Measurements from ENCODE around the gene ASXL1.
A peak's percentile ranks its signal among the peaks of the same experiment; 100 is the strongest.
"Not testable (repeated sequence)": the region's sequence is repeated elsewhere in the genome, so short reads cannot be mapped to it uniquely, and the experiment has no call there.

Gene ASXL1

GRCh38 chr20:32363492-32363891 lies 5.4 kb downstream of the ASXL1 start:
- no peak for DNase-seq

- no peak for DNase-seq
These were observed 6.5 kb downstream of the ASXL1 start for GRCh38 chr20:32364554-32365208.

DNA sequence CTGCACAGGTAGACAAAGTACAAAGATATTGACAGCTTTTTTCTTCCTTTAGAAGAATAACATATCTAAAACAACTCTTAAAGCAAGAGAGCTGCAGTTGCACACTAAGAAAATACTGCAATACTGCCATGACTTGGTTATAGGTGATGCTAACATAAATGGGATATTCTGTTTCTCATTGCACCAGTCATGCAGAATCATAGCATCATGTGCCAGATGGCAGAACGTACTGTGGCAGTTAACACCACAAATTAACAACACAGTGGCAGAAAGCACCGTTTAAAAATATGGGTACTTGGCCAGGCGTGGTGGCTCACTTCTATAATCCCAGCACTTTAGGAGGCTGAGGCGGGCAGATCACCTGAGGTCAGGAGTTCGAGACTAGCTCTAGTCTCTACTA lies 7.4 kb downstream of the ASXL1 start:
- DNase-seq: no peak

DNA sequence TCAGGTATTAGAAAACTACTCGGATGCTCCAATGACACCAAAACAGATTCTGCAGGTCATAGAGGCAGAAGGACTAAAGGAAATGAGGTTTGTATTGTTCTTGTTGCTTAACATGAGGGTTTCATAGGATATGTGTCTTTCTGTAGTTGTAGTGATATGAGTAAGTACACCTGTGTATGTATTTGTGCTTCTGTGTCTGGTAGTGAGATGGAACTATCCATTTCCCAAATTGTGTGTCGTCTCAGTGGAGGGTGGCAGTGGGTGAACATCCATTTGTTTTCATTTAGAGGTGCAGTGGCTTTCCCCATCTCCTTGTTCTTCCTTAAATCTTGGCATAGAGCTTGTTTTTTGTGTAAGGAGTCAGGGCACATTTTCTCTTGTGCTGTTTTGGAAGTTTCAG lies 8.2 kb downstream of the ASXL1 start:
- DNase-seq: no peak

GRCh38 chr20:32368323-32368722 lies 10.2 kb downstream of the ASXL1 start:
- DNase-seq: no peak

- DNase-seq: no peak
These were observed 10.8 kb downstream of the ASXL1 start for GRCh38 chr20:32368925-32369324.

- DNase-seq: no peak
These were observed 12.8 kb downstream of the ASXL1 start for GRCh38 chr20:32370897-32371296.

DNA sequence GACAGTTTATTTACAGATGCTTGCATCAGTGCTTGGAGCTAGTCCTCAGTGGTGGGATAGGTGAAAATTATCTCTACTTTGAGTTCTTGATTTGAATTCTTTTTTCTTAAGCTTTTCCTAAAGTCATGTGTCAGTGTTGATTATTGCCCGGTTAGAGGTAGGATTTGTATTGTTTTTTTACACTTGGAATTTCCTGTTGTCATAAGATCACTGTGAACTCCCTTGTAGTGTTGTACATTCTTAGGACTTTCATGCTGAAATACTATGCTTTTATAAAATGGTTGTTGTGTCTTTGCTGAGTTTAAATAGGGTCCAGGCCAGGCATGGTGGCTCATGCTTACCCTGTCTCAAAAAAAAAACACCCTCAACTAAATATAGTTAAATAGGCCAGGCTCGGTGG lies 20.3 kb downstream of the ASXL1 start:
- no peak for DNase-seq

DNA sequence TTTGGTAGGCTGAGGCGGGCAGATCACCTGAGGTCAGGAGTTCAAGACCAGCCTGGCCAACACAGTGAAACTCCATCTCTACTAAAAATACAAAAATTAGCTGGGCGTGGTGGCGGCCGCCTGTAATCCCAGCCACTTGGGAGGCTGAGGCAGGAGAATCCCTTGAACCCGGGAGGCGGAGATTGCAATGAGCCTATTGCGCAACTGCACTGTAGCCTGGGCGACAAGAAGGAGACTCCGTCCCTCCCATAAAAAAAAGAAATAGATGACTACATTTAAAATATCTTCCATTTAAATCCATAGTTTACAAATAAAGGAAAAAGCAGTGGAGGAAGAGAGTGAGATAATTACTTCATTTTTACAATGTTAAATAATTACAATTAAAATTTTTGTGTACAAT lies 21.9 kb downstream of the ASXL1 start:
- DNase-seq: not testable (repeated sequence)

DNA sequence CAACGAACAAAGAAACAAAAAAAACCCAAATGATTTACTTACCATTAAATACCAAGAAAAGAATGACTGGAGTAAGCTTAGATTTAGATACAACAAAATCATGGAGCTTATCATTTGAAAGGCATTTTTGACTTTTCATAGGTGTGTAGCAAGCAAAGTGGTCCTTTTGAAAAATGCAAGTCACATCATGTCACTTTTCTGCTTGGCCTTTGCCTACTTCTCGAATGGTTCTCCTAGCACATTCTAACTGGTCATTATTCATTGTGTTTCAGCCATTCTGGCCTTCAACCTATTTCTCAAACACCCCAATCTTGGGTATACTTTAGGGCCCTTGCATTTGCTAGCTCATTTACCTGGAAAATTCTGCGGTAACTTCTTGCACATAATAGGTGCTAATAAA lies 22.6 kb downstream of the ASXL1 start:
- DNase-seq: no peak

DNA sequence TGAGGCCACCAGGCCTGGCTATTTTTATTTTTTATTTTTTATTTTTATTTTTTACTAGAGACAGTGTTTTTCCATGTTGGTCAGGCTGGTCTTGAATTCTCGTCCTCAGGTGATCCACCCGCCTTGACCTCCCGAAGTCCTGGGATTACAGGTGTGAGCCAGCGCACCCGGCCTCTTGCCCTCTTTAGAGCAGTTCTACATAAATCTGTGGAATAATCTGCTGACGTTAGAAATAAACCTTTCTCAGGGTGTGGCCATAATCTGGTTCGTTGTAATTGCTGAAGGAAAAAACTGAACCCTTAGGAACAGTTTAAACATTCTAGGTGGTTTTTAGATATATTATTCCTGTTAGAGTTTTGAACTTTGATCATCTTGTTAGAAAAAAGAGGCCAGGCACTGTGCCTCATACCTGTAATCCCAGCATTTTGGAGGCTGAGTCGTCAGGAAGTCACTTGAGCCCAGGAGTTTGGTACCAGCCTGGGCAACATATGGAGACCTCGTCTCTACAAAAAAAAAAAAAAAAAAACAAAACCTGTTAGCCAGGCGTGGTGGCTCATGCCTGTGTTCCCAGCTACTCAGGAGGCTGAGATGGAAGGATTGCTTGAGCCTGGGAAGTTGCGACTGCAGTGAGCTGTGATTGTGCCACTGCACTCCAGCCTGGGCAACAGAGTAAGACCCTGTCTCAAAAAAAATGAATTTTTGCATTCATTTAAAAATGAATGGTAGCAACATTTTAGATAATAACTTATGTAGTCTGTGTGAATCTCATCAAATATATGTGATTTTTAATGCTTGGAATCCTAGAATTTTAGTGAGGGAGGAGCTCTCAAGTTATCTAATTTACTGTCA lies 24.2 kb downstream of the ASXL1 start:
- no peak for DNase-seq

DNA sequence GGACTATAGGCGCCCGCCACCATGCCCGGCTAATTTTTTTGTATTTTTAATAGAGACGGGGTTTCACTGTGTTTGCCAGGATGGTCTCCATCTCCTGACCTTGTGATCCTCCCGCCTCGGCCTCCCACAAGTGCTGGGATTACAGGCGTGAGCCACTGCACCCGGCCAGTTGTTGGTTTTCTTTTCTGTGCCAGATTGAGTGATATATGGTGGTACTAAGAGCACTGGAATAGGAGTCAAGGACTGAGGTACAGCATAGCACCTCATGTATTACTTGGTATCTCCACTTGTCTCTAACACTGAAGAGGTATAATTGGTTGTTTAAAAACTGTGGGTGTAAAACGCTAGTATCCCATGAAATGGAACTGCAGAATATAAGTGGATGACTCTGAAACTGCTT lies 25.3 kb downstream of the ASXL1 start:
- DNase-seq: not testable (repeated sequence)

DNA sequence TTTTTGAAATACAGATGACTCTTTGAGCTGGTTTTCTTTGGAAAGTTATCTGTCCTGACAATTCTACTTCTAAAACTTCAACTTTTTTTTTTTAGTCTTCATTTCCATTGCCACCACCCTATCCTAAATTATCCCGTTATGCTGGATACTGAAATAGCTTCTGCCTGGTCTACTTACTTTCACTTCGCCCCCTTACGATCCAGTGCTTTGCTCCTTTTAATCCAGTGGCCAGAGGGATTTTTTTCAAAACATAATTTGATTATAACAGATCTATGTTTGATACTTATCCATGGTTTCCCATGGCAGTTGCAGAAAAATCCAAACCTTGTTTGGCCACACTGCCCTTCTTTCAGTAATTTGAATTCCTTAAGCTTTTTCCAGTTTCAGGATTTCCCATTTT lies 27.4 kb downstream of the ASXL1 start:
- DNase-seq: no peak

DNA sequence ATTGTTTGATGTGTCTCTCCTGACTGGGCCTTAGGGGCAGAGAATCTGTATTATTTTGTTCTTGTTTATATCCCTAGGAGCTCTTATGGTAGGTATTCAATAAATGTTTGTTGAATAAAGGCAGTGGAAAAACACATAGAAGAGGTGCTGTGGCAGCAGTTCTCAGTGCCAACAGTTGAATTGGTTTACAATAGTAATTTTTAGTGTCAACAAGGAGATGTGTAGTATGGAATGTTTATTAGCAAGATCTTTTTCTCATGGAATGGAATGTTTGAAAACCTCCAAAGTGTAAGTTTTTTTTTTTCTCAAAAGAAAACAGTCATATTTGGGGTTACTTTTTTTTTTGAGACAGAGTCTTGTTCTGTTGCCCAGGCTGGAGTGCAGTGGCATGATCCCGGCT lies 28.0 kb downstream of the ASXL1 start:
- DNase-seq: no peak

DNA sequence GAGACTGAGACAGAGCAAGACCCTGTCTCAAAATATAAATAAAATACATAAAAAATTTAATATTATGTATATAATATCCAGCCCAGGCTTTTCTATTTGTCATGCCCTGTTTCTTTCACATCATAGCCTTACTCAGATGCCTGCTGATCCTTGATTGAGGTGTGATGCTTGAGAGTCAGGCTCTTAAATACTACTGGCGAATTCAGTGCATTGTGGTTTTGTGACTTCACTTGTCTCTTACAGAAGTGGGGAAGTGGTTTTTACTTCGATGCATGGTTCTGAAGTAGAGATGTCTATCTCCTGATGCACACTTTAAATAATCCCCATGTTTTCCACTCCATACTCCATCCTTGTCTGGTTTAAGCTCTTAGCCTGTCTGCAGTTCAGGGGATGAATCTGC lies 29.1 kb downstream of the ASXL1 start:
- DNase-seq: peak; percentile 63

DNA sequence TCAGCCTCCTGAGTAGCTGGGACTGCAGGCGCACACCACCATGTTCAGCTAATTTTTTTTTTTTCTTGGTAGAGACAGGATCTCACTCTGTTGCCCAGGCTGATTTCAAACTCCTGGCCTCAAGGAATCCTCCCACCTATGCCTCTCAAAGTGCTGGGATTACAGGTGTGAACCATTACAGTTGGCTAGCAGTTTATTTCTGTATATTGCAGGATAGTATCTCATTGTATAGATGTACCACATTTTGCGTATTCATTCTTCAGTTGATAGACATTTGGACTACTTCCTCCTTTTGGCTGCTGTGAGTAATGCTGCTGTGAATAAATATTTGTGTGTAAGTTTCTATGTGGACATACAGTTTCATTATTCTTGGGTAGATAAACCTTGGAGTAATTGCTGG lies 32.9 kb downstream of the ASXL1 start:
- peak; percentile 8 for DNase-seq

DNA sequence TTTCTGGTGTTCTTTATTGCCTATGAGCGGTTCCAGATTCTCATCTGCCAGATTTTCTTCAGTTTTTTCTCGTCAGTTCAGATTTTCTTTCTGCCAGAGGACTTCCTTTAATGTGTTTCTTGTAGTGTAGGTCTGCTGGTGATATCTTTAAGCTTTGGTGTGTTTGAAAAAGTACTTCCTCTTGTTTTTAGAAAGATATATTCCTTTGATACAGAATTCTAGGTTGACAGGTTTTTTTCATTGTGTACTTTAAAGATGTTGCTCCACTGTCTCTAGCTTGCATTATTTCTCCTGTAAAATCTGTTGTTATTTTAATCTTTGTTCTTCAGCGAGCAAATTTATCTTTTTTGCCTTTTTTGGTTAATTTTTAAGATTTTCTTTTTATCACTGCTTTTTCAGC lies 36.9 kb downstream of the ASXL1 start:
- no peak for DNase-seq

DNA sequence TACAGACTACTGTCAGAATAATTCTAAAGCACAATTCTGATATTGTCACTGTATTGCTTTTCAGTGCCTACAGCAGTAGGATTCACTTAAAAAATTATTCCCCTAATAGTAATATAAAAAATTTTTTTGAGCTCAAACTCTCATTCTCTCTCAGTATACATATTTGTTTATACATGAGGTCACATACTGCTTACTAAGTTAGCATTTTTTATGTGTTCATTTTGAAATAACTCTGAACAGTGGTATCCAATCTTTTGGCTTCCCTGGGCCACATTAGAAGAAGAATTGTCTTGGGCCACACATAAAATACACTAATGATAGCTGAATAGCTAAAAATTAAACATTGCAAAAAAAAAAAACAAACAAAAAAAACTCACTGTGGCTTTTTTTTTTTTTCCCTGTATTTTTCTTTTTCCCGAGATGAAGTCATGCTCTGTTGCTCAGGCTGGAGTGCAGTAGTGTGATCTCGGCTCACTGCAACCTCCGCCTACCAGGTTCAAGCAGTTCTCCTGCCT lies 38.6 kb downstream of the ASXL1 start:
- no peak for DNase-seq

GRCh38 chr20:32397567-32398084 lies 39.5 kb downstream of the ASXL1 start:
- no peak for DNase-seq

- no peak for DNase-seq
These were observed 42.3 kb downstream of the ASXL1 start for GRCh38 chr20:32400476-32400875.

DNA sequence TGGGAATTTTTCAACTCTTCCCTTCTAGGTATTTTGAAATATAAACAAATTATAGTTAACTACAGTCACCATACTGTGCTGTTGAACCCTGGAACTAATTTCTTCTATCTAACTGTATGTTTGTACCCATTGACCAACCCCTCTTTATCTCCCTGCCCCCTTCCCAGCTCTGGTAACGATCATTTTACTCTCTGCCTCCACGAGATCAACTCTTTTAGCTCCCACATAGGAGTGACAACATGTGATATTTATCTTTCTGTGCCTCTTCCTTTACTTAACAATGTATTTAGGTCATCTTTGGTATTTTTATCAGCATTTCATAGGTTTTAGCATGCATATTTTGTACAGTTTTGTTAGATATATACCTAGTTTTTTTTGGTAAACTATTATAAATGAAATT lies 45.9 kb downstream of the ASXL1 start:
- DNase-seq: no peak

DNA sequence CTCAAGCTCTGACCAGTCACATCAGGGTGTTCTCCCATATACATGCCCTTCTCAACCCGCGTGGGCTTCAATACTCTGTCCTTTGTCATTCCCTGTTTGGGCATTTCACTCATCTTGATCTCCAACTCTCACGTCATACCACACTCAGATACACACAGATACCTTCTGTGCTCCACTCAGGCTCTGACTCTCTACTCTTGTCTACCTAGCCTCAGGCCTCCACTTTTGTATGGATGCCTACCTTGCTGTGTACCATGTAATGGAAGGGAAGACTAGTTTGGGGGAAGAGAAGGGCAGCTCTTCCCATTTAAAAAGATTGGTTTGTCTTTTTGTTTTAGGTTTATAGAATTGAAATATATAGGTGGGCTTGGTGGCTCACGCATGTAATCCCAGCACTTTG lies 48.6 kb downstream of the ASXL1 start:
- no peak for DNase-seq

- not testable (repeated sequence) for DNase-seq
These were observed 49.1 kb downstream of the ASXL1 start for GRCh38 chr20:32407131-32407750.

Data from GF-D8 (cell line).